ENCODE measurements around the gene GNL2. TPM values are rescaled to one million over a fixed set of nuclear protein-coding genes. Genes with fewer than 3 reads are reported as not detected.

The GNL2 gene
- total and polyA plus RNA-seq, 10 of the 15 experiments (the other 5 are each of a cell fraction or from before 2014, with no cell fraction given): 64.2 to 167 (median 88.2) TPM

DNA sequence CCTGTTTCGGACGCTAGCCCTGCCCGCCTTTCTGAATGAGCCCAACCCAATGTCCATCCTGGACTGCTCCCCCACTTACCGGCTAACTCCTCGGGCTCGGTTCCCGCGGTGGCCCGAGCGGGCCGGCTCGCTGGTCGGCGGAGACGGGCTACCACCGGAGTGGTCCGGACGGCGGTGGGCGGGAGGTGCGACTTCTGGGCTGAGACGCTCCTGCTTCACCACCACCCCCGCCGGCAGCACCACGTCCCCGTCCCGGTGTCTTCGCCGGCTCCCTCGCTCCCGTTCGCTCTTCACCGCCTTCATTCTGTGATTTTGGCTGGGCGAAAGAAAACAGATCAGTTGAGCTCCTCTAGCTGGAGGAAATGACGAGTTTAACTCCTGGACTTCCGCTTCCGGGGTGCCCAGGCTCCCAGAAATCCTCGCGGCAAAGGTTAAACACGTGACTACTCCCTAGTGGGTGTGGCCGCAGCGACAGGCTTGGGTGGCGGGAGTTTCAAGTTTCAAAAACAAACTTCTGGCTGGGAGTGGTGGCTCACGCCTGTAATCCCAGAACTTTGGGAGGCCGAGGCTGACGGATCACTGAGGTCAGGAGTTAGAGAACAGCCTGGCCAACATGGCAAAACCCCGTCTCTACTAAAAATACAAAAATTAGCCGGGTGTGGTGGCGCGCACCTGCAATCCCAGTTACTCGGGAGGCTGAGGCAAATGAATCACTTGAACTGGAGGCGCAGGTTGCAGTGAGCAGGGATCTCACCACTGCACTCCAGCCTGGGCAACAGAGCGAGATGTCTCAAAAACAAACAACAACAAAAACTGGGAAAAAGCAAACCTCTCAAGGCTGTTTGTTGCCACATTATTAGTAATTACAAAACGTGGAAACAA lies 41.6 kb downstream of the GNL2 start, which contains the start of gene SNIP1 (continued):
- TF ChIP-seq, protein P1, sequence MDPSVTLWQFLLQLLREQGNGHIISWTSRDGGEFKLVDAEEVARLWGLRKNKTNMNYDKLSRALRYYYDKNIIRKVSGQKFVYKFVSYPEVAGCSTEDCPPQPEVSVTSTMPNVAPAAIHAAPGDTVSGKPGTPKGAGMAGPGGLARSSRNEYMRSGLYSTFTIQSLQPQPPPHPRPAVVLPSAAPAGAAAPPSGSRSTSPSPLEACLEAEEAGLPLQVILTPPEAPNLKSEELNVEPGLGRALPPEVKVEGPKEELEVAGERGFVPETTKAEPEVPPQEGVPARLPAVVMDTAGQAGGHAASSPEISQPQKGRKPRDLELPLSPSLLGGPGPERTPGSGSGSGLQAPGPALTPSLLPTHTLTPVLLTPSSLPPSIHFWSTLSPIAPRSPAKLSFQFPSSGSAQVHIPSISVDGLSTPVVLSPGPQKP (IDR thresholded peaks at IDR 0.05; ENCODE audit: low read depth, low read length): peak; percentile 94
- TF ChIP-seq STAT1 (conservative IDR thresholded peaks at IDR 0.05) (peak; percentile 87), TCF12 (IDR thresholded peaks at IDR 0.05; ENCODE audit: low read depth, low read length) (no peak), IKZF2 (IDR thresholded peaks at IDR 0.05) (no peak), ATF2 (IDR thresholded peaks at IDR 0.05; ENCODE audit: low read length) (no peak), BHLHE40 (IDR thresholded peaks at IDR 0.05; ENCODE audit: borderline replicate concordance in 1 of 2, low read depth in 2 of 2, low read length in 1 of 2) (peak; percentile 93), ZNF384 (IDR thresholded peaks at IDR 0.05; ENCODE audit: borderline replicate concordance, low read depth, low read length) (no peak), CEBPB (IDR thresholded peaks at IDR 0.05; ENCODE audit: borderline replicate concordance in 1 of 2, low read depth in 2 of 2, low read length in 2 of 2) (no peak), ETV6 (conservative IDR thresholded peaks at IDR 0.05 in 1 of 2, IDR thresholded peaks at IDR 0.05 in 1 of 2; ENCODE audit: borderline replicate concordance in 1 of 2, low read depth in 1 of 2) (no peak), USF1 (IDR thresholded peaks at IDR 0.05; ENCODE audit: borderline replicate concordance, extremely low read length, insufficient read depth, low read depth, low read length) (peak; percentile 84), YY1 (IDR thresholded peaks at IDR 0.05; ENCODE audit: low read depth, low read length) (0 out of 2 replicates have a peak, but pooled peaks have one; percentile 23), JUNB (IDR thresholded peaks at IDR 0.05) (no peak), GABPA (IDR thresholded peaks at IDR 0.05; ENCODE audit: low read depth) (peak; percentile 99), MEF2B (IDR thresholded peaks at IDR 0.05; ENCODE audit: partially characterized antibody, poor library complexity, severe bottlenecking) (peak; percentile 67), NFYB (IDR thresholded peaks at IDR 0.05; ENCODE audit: insufficient read depth, low read depth, low read length) (no peak), CREB1 (IDR thresholded peaks at IDR 0.05; ENCODE audit: low read depth) (peak; percentile 94), CHD4 (IDR thresholded peaks at IDR 0.05) (no peak), NR2C1 (IDR thresholded peaks at IDR 0.05) (peak; percentile 98), MYB (IDR thresholded peaks at IDR 0.05; ENCODE audit: borderline replicate concordance, low read depth, low read length) (no peak)
- TF ChIP-seq, protein P2, sequence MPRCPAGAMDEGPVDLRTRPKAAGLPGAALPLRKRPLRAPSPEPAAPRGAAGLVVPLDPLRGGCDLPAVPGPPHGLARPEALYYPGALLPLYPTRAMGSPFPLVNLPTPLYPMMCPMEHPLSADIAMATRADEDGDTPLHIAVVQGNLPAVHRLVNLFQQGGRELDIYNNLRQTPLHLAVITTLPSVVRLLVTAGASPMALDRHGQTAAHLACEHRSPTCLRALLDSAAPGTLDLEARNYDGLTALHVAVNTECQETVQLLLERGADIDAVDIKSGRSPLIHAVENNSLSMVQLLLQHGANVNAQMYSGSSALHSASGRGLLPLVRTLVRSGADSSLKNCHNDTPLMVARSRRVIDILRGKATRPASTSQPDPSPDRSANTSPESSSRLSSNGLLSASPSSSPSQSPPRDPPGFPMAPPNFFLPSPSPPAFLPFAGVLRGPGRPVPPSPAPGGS (IDR thresholded peaks at IDR 0.05; ENCODE audit: borderline replicate concordance, insufficient read depth, low read depth, low read length, poor library complexity, severe bottlenecking): no peak
- TF ChIP-seq, protein P3, sequence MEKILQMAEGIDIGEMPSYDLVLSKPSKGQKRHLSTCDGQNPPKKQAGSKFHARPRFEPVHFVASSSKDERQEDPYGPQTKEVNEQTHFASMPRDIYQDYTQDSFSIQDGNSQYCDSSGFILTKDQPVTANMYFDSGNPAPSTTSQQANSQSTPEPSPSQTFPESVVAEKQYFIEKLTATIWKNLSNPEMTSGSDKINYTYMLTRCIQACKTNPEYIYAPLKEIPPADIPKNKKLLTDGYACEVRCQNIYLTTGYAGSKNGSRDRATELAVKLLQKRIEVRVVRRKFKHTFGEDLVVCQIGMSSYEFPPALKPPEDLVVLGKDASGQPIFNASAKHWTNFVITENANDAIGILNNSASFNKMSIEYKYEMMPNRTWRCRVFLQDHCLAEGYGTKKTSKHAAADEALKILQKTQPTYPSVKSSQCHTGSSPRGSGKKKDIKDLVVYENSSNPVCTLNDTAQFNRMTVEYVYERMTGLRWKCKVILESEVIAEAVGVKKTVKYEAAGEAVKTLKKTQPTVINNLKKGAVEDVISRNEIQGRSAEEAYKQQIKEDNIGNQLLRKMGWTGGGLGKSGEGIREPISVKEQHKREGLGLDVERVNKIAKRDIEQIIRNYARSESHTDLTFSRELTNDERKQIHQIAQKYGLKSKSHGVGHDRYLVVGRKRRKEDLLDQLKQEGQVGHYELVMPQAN (conservative IDR thresholded peaks at IDR 0.05): peak; percentile 98
